RPMI8226 (cell line): Measurements from ENCODE around the gene RFT1.

Source experiments
- DNase-seq: peaks from one replicate; pipeline ENCODE4 v3.0.0-alpha.2; 2015

The RFT1 gene

DNA sequence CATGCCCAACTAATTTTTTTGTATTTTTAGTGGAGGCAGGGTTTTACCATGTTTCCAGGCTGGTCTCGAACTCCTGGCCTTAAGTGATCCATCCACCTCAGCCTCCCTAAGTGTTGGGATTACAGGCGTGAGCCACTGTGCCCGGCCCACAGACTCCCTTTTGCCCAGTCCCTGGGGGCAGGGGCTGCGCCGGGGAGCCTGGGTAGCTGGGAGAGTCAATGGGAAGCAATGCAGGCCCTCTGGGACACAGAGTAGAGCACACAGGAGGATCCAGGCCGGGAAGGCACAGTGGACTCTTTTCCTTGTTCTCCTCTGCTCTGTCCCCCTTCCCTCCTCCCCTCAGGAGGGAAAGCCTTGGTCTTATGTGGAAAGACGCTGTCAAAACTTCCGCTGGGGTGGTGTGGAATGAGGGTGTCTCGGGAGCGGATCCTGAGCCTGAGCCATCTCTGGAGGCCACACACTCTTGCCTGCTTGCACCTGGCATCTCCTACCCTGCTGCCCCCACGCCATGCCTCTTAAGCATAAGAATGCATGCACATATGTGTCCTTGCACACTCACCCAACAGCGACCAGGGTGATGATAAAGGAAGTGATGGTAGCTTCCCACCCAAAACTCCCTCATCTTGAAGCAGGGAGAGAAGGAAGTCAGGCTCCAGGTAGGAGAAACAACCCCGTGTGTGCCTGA, 18.9 kb upstream of the RFT1 start:
- DNase-seq, result no peak

GRCh38 chr3:53147903-53148400, 17.7 kb upstream of the RFT1 start:
- no peak for DNase-seq

DNA sequence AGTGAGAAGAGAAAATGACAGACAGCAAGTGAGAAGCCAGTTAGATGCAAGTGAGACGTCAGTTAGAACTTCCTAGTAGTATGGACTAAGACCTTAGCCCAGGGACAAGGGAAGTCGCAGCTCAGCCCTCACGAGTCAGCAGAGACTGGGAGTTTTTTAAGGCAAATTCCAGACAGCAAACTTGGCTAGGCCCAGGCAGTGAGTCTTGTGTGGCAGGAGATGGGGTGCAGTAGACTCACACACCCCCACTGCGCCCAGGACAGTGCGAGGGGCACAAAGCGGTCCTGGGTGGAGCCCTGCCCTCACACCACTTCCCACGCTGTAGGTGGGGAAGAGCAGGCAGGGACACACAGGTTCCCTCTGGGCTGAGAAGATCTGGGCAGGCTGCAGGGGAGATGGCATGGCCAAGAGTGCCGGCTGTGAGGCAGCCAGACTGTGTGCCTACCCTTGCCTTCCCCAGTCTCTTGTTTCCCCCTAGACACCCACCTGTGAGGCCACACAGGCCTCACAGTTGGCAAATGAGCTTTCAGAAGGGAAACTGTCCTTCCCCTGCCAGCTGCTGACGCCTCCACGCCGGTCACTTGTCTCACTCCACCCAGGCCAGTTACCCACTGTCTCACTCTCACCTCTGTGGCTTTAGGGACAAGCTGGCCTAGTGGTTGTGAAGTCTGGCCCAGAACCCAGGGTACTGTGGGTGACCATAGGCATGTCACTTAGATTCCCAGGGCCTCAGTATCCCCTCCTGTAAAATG, 17.1 kb upstream of the RFT1 start:
- no peak for DNase-seq

GRCh38 chr3:53146319-53146891, 16.2 kb upstream of the RFT1 start:
- no peak for DNase-seq

- DNase-seq, result no peak
Measured at GRCh38 chr3:53145713-53146080, 15.5 kb upstream of the RFT1 start.

- no peak for DNase-seq
Measured at GRCh38 chr3:53144862-53145712, 14.9 kb upstream of the RFT1 start.

GRCh38 chr3:53144446-53144845, 14.2 kb upstream of the RFT1 start:
- DNase-seq, result no peak

GRCh38 chr3:53142986-53143385, 12.8 kb upstream of the RFT1 start:
- DNase-seq, result no peak

GRCh38 chr3:53140847-53141845, 10.9 kb upstream of the RFT1 start:
- DNase-seq, result no peak

DNA sequence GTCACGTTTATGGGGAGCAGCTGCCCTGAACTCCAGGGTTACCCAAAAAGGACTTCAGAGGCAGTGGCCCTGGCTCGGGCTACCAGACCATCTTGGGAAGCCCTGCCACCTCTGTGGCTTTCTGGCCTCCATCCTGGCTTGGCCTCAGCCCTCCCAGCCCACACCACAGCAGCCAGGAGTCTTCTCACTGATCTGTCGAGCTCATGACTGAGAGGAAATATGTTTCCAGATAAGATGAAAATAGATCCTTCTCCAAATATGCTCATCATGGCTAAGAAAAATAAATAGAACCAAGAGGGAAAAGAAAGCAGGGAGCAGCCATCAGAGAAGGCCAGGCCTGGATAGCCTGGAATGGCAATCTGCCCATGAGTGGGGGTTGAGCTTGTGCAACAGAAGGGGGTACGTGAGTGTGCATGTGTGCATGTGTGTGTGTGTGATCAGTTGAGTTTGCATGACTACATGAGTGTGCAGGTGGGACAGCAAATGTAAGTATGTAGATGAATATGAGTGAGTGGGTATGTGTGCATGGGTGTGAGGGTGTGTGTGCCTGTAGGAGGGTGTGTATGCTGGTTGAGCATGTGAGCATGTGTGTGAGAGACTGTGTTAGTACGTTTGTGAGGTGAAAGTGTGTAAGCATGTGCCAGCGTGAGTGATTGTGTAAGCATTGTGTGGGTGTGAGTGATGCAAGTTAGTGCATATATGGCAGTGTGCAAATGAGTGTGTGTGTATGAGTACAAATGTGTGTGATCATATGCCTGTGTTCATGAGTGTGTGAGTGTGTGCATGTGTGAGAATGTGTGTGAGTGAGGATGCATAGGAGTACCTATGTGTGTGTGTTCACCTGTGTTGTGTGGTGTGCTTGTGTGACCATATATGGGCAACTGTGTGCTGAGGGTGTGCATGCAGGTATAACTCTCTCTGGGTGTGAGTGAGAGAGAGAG, 9.9 kb upstream of the RFT1 start:
- DNase-seq, result no peak

DNA sequence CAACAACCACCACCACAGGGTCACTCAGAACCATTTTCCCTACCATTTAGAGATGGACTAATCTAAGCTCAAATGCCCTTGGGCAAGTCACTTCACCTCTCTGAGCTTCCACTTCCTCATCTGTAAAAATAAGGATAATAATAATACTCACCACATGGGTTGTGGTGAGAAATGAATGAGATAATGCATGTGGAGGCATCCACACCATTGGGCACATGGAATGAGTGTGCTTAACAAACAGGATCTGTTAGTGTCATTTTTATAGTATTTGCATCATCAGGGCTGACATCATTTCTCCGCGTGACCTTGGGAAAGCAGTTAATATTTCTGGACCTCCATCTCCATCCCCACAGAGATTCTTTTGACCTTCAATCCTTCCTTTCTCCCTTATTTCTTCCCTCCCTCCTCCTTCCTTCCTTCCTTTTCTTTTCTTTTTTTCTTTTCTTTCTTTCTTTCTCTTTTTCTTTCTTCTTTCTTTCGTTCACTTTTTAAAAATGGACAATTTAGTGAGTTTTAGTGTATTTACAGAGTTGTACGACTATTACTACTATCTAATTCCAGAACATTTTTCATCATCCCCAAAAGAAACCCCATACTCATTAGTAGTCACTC, 7.7 kb upstream of the RFT1 start:
- no peak for DNase-seq

- DNase-seq, result no peak
Measured at GRCh38 chr3:53137221-53137620, 7.0 kb upstream of the RFT1 start.

DNA sequence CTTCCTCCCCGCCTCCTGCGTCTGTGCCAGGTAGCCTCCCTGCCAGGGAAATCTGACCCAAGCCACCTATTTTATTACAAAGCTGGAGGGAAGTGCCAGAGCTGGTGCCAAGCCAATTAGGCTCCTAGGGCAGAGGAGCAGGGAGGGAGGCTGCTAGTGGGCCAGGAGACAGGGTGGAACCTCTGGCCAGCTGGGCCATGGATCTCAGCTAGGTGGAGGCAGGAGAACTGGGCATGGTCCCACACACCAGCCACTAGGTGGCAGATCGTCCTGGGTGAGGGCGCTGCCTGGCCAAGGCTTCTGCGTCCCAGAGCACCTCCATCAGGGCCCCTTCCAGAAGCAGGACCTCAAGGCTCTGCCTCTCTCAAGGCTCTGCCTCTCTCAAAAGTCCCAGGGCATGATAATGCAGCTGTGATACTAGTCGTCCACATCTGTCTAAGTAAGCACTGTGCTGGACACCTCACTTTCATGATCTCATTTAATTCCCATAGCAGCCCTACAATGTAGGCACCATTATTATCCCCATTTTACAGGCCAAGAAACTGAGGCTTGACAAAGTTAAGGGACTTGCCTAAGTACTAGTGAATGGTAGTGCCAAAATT, 4.5 kb upstream of the RFT1 start:
- DNase-seq, result peak; percentile 81

- DNase-seq, result no peak
Measured at GRCh38 chr3:53132347-53132746, 2.1 kb upstream of the RFT1 start.

GRCh38 chr3:53131096-53131495, 861 bp upstream of the RFT1 start:
- DNase-seq, result no peak

- DNase-seq, result no peak
Measured at GRCh38 chr3:53129344-53129743, 891 bp downstream of the RFT1 start.

GRCh38 chr3:53126601-53127000, 3.6 kb downstream of the RFT1 start:
- DNase-seq, result no peak

GRCh38 chr3:53123953-53124352, 6.3 kb downstream of the RFT1 start:
- DNase-seq, result no peak

- DNase-seq, result no peak
Measured at GRCh38 chr3:53123510-53123909, 6.7 kb downstream of the RFT1 start.

GRCh38 chr3:53122933-53123305, 7.3 kb downstream of the RFT1 start:
- no peak for DNase-seq
